ENCODE measurements around the gene PLEKHA3. TPM values are rescaled to one million over a fixed set of nuclear protein-coding genes. Genes with fewer than 3 reads are reported as not detected.
"Not testable (repeated sequence)": the region's sequence is repeated elsewhere in the genome, so short reads cannot be mapped to it uniquely, and the experiment has no call there.

PLEKHA3 gene
- total and polyA plus RNA-seq, 9 donors: 11.4 to 20.7 (median 13.6) TPM

DNA sequence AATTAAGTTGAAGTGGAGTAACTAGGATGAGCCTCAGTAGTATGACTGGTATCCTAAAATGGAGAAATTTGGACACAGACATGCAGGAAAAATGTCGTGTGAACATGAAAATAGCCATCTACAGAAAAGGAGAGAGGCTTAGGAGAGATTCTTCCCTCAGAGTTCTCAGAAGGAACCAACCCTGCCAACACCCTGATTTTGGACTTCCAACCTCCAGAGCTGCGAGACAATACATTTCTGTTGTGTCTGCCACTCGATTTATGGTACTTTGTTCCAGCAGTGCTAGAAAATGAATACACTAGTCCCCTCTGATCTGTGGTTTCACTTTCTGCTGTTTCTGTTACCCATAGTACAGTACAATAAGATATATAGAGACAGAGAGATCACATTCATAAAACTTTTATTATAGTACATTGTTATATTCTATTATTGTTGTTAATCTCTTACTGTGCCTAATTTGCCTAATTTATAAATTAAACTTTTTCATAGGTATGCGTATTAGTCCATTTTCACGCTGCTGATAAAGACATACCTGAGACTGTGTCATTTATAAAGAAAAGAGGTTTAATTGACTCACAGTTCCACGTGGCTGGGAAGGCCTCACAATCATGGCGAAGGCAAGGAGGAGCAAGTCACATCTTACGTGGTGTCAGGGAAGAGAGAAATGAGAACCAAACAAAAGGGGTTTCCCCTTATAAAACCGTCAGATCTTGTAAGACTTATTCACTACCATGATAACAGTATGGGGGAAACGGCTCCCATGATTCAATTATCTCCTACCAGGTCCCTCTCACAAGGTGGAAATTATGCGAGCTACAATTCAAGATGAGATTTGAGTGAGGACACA lies 41.3 kb downstream of the PLEKHA3 start:
- Histone ChIP-seq H3K27ac (ENCODE audit: low read length) (no peak overlapping the region), H3K4me3 (ENCODE audit: low read length) (no peak overlapping the region), H3K4me1 (ENCODE audit: control insufficient read depth, insufficient read depth, low read length) (peaks cover 4% of the 10 kb centered on the region), H3K27me3 (ENCODE audit: control insufficient read depth, insufficient read depth, low read length) (no peaks in the 10 kb centered on the region), H3K9me3 (replicated peaks; ENCODE audit: control insufficient read depth, low read depth, low read length) (no peaks in the 10 kb centered on the region), H3K36me3 (ENCODE audit: control insufficient read depth, insufficient read depth, low read length) (peaks cover 5% of the 10 kb centered on the region)
- no peak for DNase-seq
- WGBS (ENCODE audit: insufficient coverage): 100% methylated on average over 4 of the region's 11 CpGs

DNA sequence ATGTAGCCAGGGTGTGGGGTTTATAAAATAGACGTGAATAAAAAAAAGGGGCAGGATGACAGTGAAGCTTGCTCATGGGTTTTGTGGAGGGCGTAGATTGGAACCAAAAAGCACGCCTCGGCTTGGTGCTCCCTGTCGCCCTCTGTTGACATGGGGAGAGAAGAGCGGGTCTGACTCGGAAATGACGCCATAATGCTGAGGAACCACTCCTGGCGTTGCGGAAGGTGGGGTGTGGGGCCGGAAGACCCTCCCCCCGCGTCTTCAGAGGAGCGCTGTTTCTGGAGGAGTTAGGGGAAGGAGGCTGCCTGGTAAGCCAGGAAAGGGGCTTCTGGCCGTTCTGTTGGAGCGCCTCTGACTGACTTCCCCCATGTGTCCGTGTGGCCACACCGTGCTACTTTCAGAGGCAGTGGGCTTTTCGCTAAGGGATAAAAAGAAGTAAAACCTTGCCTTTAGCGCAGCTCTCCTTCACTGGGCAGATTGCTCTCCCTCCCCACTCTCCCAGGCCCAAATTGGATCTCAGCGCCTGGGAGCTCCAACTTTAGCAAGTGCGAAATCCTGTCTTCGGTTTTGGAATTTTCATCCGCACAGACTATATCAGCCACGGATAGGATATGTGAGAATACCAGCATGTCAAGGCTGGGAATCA lies 42.8 kb downstream of the PLEKHA3 start:
- H3K36me3 ChIP-seq (ENCODE audit: control insufficient read depth, insufficient read depth, low read length): peaks cover 16% of the 10 kb centered on the region
- peak overlapping the region; percentile 57 for H3K4me3 ChIP-seq (ENCODE audit: low read length)
- no peaks in the 10 kb centered on the region for H3K9me3 ChIP-seq (replicated peaks; ENCODE audit: control insufficient read depth, low read depth, low read length)
- peaks cover 4% of the 10 kb centered on the region for H3K4me1 ChIP-seq (ENCODE audit: control insufficient read depth, insufficient read depth, low read length)
- WGBS (ENCODE audit: insufficient coverage): 40% methylated on average over 16 of the region's 25 CpGs
- DNase-seq: peak; percentile 94
- H3K27ac ChIP-seq (ENCODE audit: low read length): peak overlapping the region; percentile 80
- no peaks in the 10 kb centered on the region for H3K27me3 ChIP-seq (ENCODE audit: control insufficient read depth, insufficient read depth, low read length)

GRCh38 chr2:178523596-178524134 lies 43.4 kb downstream of the PLEKHA3 start:
- H3K9me3 ChIP-seq (replicated peaks; ENCODE audit: control insufficient read depth, low read depth, low read length): no peaks in the 10 kb centered on the region
- H3K27me3 ChIP-seq (ENCODE audit: control insufficient read depth, insufficient read depth, low read length): no peaks in the 10 kb centered on the region
- peaks cover 20% of the 10 kb centered on the region for H3K36me3 ChIP-seq (ENCODE audit: control insufficient read depth, insufficient read depth, low read length)
- peak overlapping the region; percentile 57 for H3K4me3 ChIP-seq (ENCODE audit: low read length)
- peak overlapping the region; percentile 80 for H3K27ac ChIP-seq (ENCODE audit: low read length)
- peaks cover 4% of the 10 kb centered on the region for H3K4me1 ChIP-seq (ENCODE audit: control insufficient read depth, insufficient read depth, low read length)
- peak; percentile 13 for DNase-seq
- 20% methylated on average over 1 of the region's 8 CpGs for WGBS (ENCODE audit: insufficient coverage)

GRCh38 chr2:178525010-178525409 lies 44.8 kb downstream of the PLEKHA3 start:
- H3K27ac ChIP-seq (ENCODE audit: low read length); DNase-seq; H3K4me1 ChIP-seq (ENCODE audit: control insufficient read depth, insufficient read depth, low read length); H3K27me3 ChIP-seq (ENCODE audit: control insufficient read depth, insufficient read depth, low read length); H3K4me3 ChIP-seq (ENCODE audit: low read length); H3K9me3 ChIP-seq (replicated peaks; ENCODE audit: control insufficient read depth, low read depth, low read length): not testable (repeated sequence)
- H3K36me3 ChIP-seq (ENCODE audit: control insufficient read depth, insufficient read depth, low read length): peaks cover 23% of the 10 kb centered on the region
- no CpG with 5 or more reads among the region's 5 CpGs for WGBS (ENCODE audit: insufficient coverage)

DNA sequence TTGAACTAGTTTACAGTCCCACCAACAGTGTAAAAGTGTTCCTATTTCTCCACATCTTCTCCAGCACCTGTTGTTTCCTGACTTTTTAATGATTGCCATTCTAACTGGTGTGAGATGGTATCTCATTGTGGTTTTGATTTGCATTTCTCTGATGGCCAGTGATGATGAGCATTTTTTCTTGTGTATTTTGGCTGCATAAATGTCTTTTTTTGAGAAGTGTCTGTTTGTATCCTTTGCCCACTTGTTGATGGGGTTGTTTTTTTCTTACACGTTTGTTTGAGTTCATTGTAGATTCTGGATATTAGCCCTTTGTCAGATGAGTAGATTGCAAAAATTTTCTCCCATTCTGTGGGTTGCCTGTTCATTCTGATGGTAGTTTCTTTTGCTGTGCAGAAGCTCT lies 45.2 kb downstream of the PLEKHA3 start:
- not testable (repeated sequence) for H3K4me1 ChIP-seq (ENCODE audit: control insufficient read depth, insufficient read depth, low read length); DNase-seq; H3K27me3 ChIP-seq (ENCODE audit: control insufficient read depth, insufficient read depth, low read length); H3K4me3 ChIP-seq (ENCODE audit: low read length); H3K27ac ChIP-seq (ENCODE audit: low read length); H3K9me3 ChIP-seq (replicated peaks; ENCODE audit: control insufficient read depth, low read depth, low read length)
- H3K36me3 ChIP-seq (ENCODE audit: control insufficient read depth, insufficient read depth, low read length): peaks cover 25% of the 10 kb centered on the region
- no CpG with 5 or more reads among the region's 1 CpG for WGBS (ENCODE audit: insufficient coverage)

- H3K9me3 ChIP-seq (replicated peaks; ENCODE audit: control insufficient read depth, low read depth, low read length): no peaks in the 10 kb centered on the region
Measured at GRCh38 chr2:178526256-178526655, 46.0 kb downstream of the PLEKHA3 start.

GRCh38 chr2:178527592-178527991 lies 47.3 kb downstream of the PLEKHA3 start:
- no peak overlapping the region for H3K4me3 ChIP-seq (ENCODE audit: low read length)
- 83% methylated on average over 1 of the region's 2 CpGs for WGBS (ENCODE audit: insufficient coverage)
- no peak overlapping the region for H3K27ac ChIP-seq (ENCODE audit: low read length)
- peaks cover 4% of the 10 kb centered on the region for H3K4me1 ChIP-seq (ENCODE audit: control insufficient read depth, insufficient read depth, low read length)
- H3K36me3 ChIP-seq (ENCODE audit: control insufficient read depth, insufficient read depth, low read length): peaks cover 46% of the 10 kb centered on the region
- no peaks in the 10 kb centered on the region for H3K27me3 ChIP-seq (ENCODE audit: control insufficient read depth, insufficient read depth, low read length)
- no peaks in the 10 kb centered on the region for H3K9me3 ChIP-seq (replicated peaks; ENCODE audit: control insufficient read depth, low read depth, low read length)
- no peak for DNase-seq

More at GRCh38 chr2:178526256-178526655, 46.0 kb downstream of the PLEKHA3 start:
- H3K27me3 ChIP-seq (ENCODE audit: control insufficient read depth, insufficient read depth, low read length): no peaks in the 10 kb centered on the region
- DNase-seq: no peak
- H3K36me3 ChIP-seq (ENCODE audit: control insufficient read depth, insufficient read depth, low read length): peaks cover 33% of the 10 kb centered on the region
- H3K4me1 ChIP-seq (ENCODE audit: control insufficient read depth, insufficient read depth, low read length): peaks cover 4% of the 10 kb centered on the region
- WGBS (ENCODE audit: insufficient coverage): no CpG with 5 or more reads among the region's 4 CpGs
- H3K4me3 ChIP-seq (ENCODE audit: low read length): no peak overlapping the region
- no peak overlapping the region for H3K27ac ChIP-seq (ENCODE audit: low read length)

- Histone ChIP-seq H3K27ac (ENCODE audit: low read length) (no peak overlapping the region), H3K36me3 (ENCODE audit: control insufficient read depth, insufficient read depth, low read length) (peaks cover 56% of the 10 kb centered on the region), H3K9me3 (replicated peaks; ENCODE audit: control insufficient read depth, low read depth, low read length) (no peaks in the 10 kb centered on the region), H3K27me3 (ENCODE audit: control insufficient read depth, insufficient read depth, low read length) (no peaks in the 10 kb centered on the region), H3K4me1 (ENCODE audit: control insufficient read depth, insufficient read depth, low read length) (peaks cover 3% of the 10 kb centered on the region), H3K4me3 (ENCODE audit: low read length) (no peak overlapping the region)
- WGBS (ENCODE audit: insufficient coverage): no CpG with 5 or more reads among the region's 5 CpGs
- DNase-seq: no peak
Measured at GRCh38 chr2:178528647-178529046, 48.4 kb downstream of the PLEKHA3 start.

DNA sequence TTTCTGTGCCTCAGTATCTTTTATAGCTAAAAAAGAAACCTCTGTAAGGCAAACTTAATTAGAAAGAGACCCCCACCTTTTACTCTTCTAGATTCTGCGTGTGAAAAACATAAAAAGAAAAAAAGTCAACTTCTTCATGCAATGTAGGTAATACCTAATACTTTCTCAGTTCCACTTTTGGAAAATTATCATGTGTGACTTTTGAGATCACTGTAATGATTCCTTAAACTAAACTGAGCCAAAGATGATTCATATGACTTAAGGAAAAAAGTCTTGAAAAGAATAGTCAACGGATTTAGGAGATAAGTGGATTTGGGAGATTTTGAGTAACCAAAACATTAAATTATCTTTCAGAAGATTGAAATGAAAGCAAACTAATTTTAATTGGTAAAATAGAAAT lies 48.9 kb downstream of the PLEKHA3 start:
- no peak for DNase-seq
- H3K9me3 ChIP-seq (replicated peaks; ENCODE audit: control insufficient read depth, low read depth, low read length): no peaks in the 10 kb centered on the region
- no CpG with 5 or more reads among the region's 2 CpGs for WGBS (ENCODE audit: insufficient coverage)
- H3K27ac ChIP-seq (ENCODE audit: low read length): no peak overlapping the region
- no peaks in the 10 kb centered on the region for H3K4me1 ChIP-seq (ENCODE audit: control insufficient read depth, insufficient read depth, low read length)
- H3K36me3 ChIP-seq (ENCODE audit: control insufficient read depth, insufficient read depth, low read length): peaks cover 62% of the 10 kb centered on the region
- H3K27me3 ChIP-seq (ENCODE audit: control insufficient read depth, insufficient read depth, low read length): no peaks in the 10 kb centered on the region
- H3K4me3 ChIP-seq (ENCODE audit: low read length): no peak overlapping the region

GRCh38 chr2:178530131-178530530 lies 49.9 kb downstream of the PLEKHA3 start:
- Histone ChIP-seq H3K36me3 (ENCODE audit: control insufficient read depth, insufficient read depth, low read length) (peaks cover 69% of the 10 kb centered on the region), H3K27ac (ENCODE audit: low read length) (no peak overlapping the region), H3K9me3 (replicated peaks; ENCODE audit: control insufficient read depth, low read depth, low read length) (no peaks in the 10 kb centered on the region), H3K27me3 (ENCODE audit: control insufficient read depth, insufficient read depth, low read length) (no peaks in the 10 kb centered on the region), H3K4me1 (ENCODE audit: control insufficient read depth, insufficient read depth, low read length) (no peaks in the 10 kb centered on the region), H3K4me3 (ENCODE audit: low read length) (no peak overlapping the region)
- no CpG with 5 or more reads among the region's 2 CpGs for WGBS (ENCODE audit: insufficient coverage)
- no peak for DNase-seq
